Stimulated activated CD8-positive, alpha-beta memory T cell treated with anti-CD3 and anti-CD28 coated beads, Interleukin-15, amount 100 ng/mL, for 4 hours (primary cell): ENCODE results near the gene NFE2L2.
A peak's percentile ranks its signal among the peaks of the same experiment; 100 is the strongest.
"Not testable (repeated sequence)": the region's sequence is repeated elsewhere in the genome, so short reads cannot be mapped to it uniquely, and the experiment has no call there.

Experiments
- DNase-seq, 2 donors: peaks; one replicate each; pipeline ENCODE4 v3.0.0-alpha.2; 2020; ENCODE audit warnings: low read depth in 2 of 2

The NFE2L2 gene

DNA sequence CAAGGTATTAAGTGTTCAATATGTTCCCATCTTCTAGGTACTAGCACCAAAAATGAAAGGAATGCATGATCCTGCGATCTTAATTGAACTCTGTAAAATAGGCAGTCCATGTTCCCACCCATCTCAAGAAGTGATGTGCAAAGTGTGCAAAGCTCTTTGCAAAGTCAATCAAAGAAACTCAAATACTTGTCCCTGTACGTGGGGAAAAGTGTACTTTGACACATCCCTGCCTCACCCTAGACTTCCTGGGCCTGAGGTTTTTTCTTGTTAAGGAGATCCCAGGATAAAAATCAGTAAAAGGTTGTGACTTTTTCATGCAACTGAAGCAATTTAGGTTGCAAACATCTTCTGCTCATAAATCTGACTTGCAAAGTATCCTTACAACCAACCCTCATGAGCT, 26.6 kb downstream of the NFE2L2 start:
- DNase-seq: no peak

DNA sequence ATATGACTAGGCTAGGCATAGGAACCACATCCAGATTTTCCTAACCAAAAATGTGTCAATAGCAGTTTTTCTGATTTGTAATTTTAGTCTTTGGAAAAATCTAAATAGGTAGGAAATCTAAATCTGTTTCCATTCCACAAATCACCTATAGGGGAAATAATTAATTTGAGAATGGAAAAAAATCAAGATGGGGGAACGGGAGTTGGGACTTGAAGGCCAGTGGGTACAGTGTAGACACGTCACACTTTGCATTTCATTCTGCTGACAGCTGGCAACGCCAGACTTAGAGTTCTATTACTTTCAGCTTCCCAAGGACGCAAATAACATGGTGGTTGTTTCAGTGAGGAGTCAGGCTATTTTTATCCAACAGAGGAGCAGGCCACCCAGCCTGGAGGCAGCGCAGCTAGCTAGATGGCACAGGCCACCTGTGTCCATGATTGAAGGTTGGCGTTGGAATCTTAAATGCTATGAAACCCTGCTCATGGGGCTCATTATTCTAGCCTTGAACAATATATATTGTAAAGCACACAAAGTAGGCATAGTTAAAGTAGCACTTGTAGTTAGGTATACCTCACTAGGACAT, 28.6 kb downstream of the NFE2L2 start:
- DNase-seq: no peak

GRCh38 chr2:177234267-177234666, 30.3 kb downstream of the NFE2L2 start:
- DNase-seq: no peak

GRCh38 chr2:177232098-177232704, 32.3 kb downstream of the NFE2L2 start:
- no peak for DNase-seq

DNA sequence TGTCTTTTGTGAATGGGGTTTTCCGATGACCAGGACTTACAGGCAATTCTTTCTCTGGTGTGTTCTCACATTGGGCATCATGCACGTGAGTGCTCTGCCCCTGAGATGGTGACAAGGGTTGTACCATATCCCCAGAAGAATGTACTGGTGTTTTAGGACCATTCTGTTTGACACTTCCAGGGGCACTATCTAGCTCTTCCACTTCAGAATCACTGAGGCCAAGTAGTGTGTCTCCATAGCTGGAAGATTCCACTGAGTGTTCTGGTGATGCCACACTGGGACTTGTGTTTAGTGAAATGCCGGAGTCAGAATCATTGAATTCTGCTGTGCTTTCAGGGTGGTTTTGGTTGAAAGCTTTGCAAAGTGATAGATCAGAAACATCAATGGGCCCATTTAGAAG, 33.3 kb downstream of the NFE2L2 start:
- no peak for DNase-seq

- DNase-seq: no peak
These were observed 34.9 kb downstream of the NFE2L2 start for GRCh38 chr2:177229442-177230242.

DNA sequence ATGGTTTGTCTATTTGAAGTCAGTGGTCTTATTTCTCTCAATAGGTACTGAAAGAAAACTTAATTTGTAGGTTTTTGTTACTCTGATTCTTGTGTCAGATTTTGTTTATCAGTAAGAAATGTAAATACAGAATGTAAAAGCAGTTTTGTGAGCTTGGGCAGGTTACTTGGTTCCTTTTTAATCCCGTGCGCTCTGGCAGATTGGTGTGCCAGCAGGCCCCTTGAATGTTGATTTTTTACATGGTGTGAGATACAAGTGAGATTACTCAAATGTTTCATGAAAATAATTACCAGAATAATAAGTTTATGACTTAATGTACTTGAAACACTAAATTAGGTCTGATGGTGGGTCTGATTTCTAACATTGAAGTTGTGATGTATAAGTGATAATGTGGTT, 38.6 kb downstream of the NFE2L2 start:
- DNase-seq: no peak

DNA sequence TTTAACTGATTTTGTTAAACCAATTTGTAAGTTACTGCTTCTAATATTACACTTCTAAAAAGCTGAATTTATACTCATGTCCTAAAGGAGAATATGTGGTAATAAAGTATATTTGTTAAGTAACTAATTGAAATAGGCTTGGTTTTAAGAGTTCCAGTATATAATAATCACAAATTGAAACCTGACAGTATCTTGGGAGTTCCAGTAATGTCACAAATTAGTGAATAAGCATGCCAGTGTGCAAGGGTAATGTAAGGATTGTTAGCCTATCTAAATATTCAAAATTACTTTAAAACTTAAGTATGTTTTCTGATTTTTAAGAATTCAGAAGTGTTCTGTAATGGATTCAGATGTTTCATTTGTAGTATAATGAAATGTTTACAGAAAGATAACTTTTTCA, 41.1 kb downstream of the NFE2L2 start:
- not testable (repeated sequence) for DNase-seq

GRCh38 chr2:177221970-177222369, 42.6 kb downstream of the NFE2L2 start:
- no peak for DNase-seq

- no peak for DNase-seq
These were observed 43.0 kb downstream of the NFE2L2 start for GRCh38 chr2:177221534-177221933.

DNA sequence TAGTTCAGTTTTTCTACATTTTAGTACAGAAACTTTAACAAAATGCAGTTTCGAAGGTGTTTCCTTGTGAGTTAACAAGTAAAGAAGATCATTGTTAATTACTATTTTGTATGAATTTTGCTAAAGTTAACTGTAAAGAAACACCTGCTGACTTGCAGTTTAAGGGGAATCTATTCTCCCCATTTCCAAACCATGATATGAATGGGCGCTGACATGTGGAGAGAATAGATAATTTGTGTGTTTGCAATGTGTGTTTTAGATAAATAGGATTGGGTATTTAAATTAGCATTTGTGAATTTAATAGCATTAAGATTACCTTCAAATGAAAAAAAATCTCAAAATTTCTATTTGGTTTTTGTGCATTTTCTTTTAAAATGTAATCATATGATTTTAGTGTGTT, 44.7 kb downstream of the NFE2L2 start:
- not testable (repeated sequence) for DNase-seq

GRCh38 chr2:177217247-177217843, 47.2 kb downstream of the NFE2L2 start:
- no peak for DNase-seq

- peak; percentile 81 to 84 for DNase-seq
These were observed 51.4 kb downstream of the NFE2L2 start for GRCh38 chr2:177212891-177213856.

- peak; percentile 99 for DNase-seq
These were observed 52.2 kb downstream of the NFE2L2 start, which contains the start of gene HNRNPA3 for GRCh38 chr2:177212106-177212890. HNRNPA3 (plus strand) TSS chr2:177212794; CDS start chr2:177212800, 6 bp downstream.

DNA sequence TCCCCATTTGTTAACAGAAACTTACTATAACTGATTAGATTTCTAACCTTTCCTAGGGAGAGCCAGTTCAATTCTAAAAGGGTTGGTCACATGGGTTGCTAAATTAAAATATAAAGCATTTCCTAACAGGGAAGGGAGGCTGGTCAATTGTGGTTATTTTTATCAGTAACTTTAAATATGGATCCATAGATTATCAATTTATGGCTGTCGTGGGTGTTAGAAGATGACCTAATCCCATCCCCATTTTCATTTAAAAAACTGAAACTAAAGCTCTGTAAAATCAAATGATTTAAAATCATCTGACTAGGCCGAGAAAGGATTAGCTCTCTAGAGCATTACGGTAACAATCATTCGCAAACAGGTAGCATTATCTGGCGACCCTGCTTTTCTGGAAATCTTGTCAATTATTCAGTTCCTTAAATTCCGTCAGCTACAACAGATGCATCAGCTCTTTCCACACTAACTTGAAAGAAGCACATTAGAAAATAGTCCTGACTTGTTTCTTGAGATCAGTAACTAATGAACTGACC, 52.9 kb downstream of the NFE2L2 start:
- no peak for DNase-seq

DNA sequence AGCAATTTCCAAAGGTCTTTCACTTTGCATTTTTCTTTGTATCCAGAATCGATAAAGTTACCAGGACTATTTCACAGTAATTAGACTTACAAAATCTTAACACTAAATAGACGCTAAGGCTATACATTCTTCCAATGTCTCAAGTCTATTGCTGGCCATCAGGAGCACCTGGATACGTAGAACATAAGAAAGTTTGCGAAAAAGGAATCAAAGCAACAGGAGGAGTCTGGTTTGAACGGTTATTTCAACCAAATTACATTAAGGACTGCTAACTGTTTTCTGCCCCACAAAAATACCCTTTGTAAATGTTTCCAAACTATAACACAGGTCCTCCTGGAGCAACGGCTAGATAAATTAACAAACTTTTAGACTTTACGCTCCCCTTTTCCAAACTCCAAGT, 53.4 kb downstream of the NFE2L2 start:
- no peak for DNase-seq

GRCh38 chr2:177207101-177207500, 57.4 kb downstream of the NFE2L2 start:
- no peak for DNase-seq

DNA sequence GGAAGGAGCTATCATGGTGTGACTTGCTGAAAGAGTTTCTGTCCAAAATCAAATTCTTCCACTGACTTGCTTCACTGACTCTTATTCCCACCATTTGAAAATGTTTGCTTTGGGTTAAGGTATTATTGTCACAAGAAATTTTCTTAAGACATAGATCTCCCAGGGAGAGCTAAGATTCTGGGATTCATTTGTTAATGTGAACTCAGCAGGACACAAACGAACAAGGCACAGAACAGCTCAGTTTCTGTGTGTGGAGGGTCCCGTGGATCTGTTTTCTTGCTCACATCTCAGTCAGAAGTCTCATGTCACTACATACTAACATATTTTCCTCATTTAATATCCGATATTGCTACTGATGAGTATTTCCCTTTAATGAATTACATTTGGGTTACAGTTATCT, 60.1 kb downstream of the NFE2L2 start:
- DNase-seq: no peak

GRCh38 chr2:177201919-177202346, 62.6 kb downstream of the NFE2L2 start:
- no peak for DNase-seq

- not testable (repeated sequence) for DNase-seq
These were observed 64.1 kb downstream of the NFE2L2 start for GRCh38 chr2:177200419-177200818.
